GM18873 (cell line): ENCODE measurements around the gene NTNG1.

Source experiments
- ATAC-seq: cut with Tn5 transposase; IDR thresholded peaks from one replicate; pipeline ENCODE4 v1.9.1; 2021; ENCODE audit warnings: mild to moderate bottlenecking, moderate library complexity, moderate number of reproducible peaks; ENCODE audit not compliant: unreplicated experiment, low FRiP score

The NTNG1 gene

GRCh38 chr1:107439567-107439966, 298.7 kb downstream of the NTNG1 start:
- ATAC-seq, result no peak

DNA sequence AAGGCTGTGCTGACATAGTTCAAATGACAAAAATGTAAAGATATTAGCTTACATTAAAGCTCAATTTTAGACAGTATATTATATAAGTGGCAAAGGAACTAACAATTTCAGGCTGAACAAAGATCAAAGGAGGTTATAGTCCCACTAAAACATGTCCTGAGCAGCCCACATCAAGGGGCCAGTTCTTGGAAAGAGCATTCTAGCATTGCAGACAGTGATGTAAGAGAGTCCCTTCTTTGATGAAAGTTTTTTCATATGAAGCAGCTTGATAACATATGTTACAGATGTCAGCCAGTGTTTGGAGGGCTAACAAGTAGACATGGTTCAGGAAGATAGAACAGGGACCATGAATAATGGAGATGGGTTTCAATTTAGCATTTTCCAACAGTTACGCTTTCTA, 301.7 kb downstream of the NTNG1 start:
- ATAC-seq, result no peak

DNA sequence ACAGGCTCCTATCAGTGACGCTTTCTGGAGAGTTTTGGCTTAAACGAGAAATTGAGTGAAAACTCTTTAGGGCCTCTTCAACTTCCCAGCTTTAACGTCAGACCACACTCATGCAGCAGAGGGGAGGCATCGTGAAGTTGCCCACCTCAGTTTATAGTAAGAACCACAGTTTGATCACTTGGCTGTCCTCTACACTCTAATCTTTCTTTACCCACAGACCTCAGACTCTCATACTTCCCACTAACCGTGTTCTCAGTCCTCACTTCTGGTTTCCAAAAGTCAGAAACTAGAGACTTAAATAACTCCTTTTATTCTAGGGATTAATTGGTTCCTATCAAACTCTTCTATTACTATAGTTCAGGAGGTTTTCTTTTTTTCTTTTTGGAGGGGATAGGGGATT, 302.2 kb downstream of the NTNG1 start:
- no peak for ATAC-seq

DNA sequence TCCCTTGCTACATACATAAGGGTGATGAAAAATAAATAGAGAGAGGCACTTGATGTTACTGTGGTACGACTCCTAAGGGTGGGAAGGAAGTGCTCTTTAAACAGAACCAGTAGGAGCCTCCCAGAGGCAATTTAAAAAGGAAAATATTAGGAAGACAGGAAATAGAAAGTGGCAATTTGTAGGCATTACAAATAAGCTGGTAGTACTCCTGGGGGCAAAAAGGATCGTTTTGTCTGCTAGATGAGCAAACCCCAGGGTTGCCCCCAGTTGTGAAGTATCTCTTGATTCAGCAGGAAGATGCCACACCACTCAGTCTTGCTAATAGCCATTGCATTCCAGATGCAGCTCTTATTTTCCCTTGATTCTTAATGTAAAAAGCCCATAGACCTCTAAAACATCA, 303.0 kb downstream of the NTNG1 start:
- no peak for ATAC-seq

DNA sequence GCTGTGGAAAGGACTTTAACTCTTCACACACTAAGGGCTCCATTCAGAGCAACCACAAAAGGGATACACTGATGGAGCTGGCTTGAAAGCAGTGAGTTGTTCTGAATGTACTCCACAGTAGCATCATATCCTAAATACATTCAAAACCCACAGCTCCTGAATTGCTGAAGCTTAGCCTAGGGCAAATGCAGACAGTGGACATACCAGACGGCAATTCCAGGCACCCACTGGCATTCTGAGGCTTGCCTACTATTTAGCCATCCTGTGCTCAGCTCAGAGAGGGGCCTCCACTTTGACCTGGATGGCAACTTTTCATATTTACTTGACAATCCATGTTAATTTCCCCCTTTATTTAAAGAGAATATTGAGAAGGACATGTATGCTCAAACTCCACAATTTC, 303.5 kb downstream of the NTNG1 start:
- no peak for ATAC-seq

DNA sequence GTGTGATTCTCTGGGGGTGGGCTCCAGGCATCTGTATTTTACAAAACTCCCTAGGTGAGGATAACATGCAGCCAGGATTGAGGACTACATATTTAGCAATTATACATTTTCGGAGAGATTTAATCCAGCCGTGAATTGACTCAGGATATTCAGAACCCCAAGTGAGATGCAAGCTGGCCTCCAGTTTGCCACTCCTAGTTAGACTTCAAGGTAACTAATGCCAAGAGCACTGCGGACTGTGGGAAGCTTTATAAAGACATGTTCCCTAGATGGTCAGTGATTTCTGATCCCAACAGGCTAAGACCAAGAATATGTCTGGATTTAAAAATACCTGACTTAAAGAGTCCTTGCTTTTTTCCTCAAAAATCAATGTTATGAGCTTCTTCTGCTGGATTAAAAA, 308.5 kb downstream of the NTNG1 start:
- ATAC-seq, result no peak

DNA sequence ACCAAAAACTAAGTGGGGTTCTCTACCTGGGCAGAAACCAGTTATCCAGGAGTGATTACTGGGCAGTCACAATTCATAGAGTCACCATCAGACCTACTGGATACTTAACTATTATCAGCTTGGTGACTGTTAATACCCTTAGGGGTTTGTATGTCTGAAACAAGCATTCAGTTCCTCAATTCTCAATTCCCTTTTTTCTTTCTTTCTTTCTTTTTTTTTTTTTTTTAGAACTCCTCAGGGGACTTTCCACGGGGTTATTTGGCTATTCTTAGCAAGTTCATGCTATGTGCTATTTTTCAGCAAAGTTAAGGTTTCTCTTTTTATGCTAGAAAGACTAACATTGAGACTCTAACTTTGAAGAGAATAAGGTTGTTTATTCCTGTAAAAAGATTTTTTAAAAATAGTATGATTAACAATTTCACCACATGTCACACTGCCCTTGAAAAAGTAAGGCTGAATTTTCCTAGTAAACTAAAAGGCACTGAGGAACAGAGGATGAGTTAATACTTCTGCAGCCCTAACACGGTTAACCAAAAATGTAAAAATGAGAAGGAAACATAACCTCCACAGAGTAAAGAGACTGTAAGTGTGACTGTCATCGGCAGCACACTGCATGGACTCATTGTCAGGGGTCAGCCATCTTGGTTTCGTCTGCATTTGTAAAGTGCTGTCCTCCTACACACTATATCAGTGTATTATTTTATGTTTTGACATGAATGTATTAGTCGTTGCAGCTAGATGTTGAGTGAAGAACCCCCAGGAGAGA, 310.2 kb downstream of the NTNG1 start:
- ATAC-seq, result peak; percentile 82

- ATAC-seq, result peak; percentile 32
Measured at GRCh38 chr1:107451715-107452114, 310.9 kb downstream of the NTNG1 start.

GRCh38 chr1:107454791-107455190, 314.0 kb downstream of the NTNG1 start:
- ATAC-seq, result no peak

- ATAC-seq, result no peak
Measured at GRCh38 chr1:107457989-107458388, 317.1 kb downstream of the NTNG1 start.

DNA sequence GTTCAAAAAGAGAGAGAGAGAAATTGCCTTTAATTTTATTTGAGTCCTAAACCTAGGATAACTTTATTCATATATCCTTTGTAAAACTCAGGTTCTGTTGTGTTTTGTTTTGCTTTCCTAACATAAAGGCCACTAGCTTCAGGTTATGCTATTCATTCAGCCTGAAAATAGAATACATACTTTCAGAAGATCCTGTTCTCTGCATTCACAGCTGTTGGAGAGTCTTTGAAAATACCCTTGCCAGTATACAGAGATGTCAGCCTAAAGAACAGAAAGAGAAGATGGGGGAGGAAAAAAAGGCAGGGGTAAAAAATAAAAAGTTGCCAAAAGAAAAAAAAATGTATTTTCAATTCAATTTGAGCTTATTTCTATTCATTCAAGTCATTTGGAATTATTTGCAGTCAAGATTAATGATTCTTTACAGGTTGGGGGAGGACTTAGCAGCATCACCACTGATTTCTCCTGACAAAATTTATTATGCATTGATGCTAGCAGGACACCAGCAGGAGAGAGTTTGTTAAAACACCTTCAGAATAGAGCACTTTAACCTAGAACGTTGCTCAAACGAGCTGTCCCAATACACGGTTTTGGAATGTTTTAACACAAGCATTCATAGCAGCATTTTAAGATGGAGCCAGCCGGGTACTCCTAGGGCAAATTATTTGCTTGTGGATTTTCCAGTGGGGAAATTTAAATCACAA, 318.5 kb downstream of the NTNG1 start:
- ATAC-seq, result peak; percentile 84

GRCh38 chr1:107460035-107460434, 319.2 kb downstream of the NTNG1 start:
- ATAC-seq, result no peak

DNA sequence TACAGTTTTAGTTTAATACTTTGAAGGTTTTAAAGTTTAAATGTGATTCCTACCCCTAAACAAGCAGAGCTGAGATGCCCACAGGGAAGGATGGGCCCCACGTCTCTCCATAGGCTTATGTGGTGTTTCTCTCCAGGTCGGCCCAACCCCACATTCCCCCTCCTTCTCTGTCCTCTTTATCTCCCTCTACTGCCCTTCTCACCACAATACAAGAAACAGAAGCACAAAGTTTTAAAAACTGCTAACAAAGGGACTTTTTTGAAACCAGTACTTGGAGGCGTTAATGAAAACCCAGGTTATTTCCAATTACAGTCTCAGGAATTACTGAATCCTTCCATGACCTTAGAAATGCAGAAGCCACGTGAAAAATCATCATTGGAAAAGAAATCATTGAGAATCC, 324.0 kb downstream of the NTNG1 start:
- no peak for ATAC-seq

GRCh38 chr1:107467286-107467685, 326.4 kb downstream of the NTNG1 start:
- ATAC-seq, result no peak

DNA sequence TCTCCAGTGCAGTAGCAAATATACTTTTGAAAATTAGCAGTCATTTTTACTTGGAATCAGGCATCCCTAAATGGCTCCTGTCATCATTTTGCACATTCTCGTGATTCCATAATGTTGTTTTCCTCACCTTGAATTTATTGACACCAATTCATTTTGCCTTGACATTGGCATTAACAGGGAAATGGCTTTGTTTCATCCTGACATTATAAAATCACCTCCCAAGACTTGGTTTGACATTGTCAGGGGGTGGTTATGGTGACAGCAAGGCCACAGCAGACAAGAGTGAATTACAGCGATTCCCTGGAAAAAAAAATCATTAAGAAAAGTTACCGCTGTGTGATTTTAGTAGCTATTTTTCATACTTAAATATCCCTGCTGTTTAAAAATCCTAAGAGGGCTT, 327.0 kb downstream of the NTNG1 start:
- no peak for ATAC-seq

DNA sequence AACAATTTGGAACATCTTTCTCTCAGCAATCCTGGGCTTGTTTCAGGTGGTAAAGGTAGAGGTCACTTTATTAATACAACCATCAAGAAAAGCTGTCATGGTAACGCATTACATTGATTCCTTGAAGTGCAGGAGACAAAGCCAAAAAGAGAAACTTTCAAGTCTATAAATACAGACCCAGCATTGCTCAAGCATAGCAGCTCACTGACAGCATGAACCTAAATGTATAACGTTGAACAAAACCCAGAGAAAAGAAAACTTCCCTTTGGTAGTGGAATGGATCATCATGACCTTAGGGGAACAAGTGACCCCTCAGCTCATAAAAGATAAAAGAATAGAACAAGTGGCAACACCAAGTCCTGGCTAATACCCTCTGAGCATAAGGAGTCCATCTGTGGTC, 332.2 kb downstream of the NTNG1 start:
- no peak for ATAC-seq

DNA sequence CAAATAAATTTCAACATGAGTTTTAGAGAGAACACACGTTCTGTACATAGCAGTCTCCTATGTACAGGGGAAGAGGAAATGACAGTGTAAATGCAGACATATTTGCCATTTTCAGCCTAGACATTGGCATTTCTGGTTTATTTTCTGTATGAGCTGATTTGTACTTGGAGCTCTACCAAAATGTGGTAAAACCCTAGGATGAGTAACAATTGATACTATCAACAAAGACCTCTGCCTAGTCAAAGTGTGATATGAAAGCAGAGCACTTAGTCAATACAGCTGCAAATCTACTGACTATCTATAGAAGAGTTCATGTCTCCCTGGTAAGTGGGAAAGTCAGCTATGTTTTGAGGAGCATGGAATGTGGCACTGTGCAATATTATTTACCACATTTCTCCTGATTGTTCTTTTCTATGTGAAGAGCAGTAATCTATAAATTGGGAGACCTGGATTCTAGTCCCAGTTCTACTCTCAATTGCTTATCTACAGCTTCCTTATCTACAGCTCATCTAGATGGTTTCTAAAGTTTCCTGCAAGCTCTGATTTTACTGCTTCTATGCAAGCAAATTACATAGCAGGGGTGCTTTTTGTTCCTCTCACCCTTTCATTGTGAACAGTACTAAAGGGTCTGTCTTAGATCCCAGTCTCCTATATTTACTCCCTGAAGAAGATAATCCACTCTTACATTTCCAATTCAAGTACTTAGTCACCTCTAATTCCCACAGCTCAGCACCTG, 334.2 kb downstream of the NTNG1 start:
- peak; percentile 65 for ATAC-seq

- ATAC-seq, result no peak
Measured at GRCh38 chr1:107477233-107477632, 336.4 kb downstream of the NTNG1 start.

DNA sequence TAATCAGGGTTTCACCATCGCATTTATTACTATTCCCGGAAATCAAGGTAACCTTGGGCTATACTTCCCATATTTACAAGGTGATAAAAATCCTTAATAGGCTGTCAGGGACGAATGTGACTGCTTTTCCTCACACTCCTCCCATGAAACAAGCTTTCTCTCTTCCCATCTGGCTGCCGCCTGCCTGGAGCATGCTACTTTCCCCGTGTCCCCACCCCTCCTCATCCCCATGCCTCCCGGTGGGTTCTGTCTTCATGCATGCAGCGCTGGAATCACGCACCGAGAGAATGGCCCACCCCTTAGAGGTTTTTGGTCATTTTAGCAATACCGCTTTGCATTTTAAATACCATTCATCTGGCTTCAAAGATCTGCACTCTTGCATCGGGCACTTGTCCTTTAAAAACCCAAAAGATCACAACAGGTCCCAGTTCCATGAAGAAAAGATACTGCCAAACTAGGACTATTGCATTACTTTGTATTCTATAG, 339.1 kb downstream of the NTNG1 start:
- ATAC-seq, result no peak

DNA sequence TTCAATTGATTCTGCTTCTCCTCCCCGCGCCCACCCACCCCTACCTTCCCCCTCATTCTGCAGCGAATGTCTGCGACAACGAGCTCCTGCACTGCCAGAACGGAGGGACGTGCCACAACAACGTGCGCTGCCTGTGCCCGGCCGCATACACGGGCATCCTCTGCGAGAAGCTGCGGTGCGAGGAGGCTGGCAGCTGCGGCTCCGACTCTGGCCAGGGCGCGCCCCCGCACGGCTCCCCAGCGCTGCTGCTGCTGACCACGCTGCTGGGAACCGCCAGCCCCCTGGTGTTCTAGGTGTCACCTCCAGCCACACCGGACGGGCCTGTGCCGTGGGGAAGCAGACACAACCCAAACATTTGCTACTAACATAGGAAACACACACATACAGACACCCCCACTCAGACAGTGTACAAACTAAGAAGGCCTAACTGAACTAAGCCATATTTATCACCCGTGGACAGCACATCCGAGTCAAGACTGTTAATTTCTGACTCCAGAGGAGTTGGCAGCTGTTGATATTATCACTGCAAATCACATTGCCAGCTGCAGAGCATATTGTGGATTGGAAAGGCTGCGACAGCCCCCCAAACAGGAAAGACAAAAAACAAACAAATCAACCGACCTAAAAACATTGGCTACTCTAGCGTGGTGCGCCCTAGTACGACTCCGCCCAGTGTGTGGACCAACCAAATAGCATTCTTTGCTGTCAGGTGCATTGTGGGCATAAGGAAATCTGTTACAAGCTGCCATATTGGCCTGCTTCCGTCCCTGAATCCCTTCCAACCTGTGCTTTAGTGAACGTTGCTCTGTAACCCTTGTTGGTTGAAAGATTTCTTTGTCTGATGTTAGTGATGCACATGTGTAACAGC, 339.9 kb downstream of the NTNG1 start:
- peak; percentile 82 for ATAC-seq
